PFSK-1 (cell line): Measurements from ENCODE around the gene BNC2.

Experiments
- FOXP2 ChIP-seq: optimal IDR thresholded peaks from 2 replicates; pipeline ENCODE3; 2011; ENCODE audit warnings: borderline replicate concordance, control low read depth, inconsistent platforms; ENCODE audit not compliant: insufficient read depth; ENCODE audit errors: extremely low read length, extremely low read depth
- POLR2AphosphoS5 ChIP-seq: IDR thresholded peaks from 2 replicates; pipeline ENCODE4 v1.6.1; 2012; ENCODE audit warnings: low read depth, mild to moderate bottlenecking, control low read depth, low read length, moderate library complexity
- REST ChIP-seq, 2 experiments: IDR thresholded peaks; 2 replicates each; pipeline versions ENCODE4 v1.6.1 to v1.8.0; 2011 to 2012; ENCODE audit warnings: low read depth in 2 of 2, low read length in 2 of 2, control low read depth in 1 of 2, inconsistent platforms in 1 of 2, mild to moderate bottlenecking in 1 of 2, moderate library complexity in 1 of 2; ENCODE audit not compliant: insufficient read depth in 1 of 2
- SIN3A ChIP-seq: IDR thresholded peaks from 2 replicates; pipeline ENCODE4 v1.6.1; 2012; ENCODE audit warnings: mild to moderate bottlenecking, low read length, moderate library complexity, borderline replicate concordance; ENCODE audit not compliant: insufficient read depth
- TAF1 ChIP-seq: IDR thresholded peaks from 2 replicates; pipeline ENCODE4 v1.6.1; 2012; ENCODE audit warnings: low read length, control low read depth, borderline replicate concordance; ENCODE audit not compliant: insufficient read depth

The BNC2 gene

GRCh38 chr9:16524078-16524477 lies 346.4 kb downstream of the BNC2 start:
- TF ChIP-seq SIN3A (no peak), POLR2AphosphoS5 (no peak), REST (IDR thresholded peaks at IDR 0.05; ENCODE audit: insufficient read depth in 1 of 2, low read depth in 2 of 2, low read length in 2 of 2) (no peak), FOXP2 (no peak), TAF1 (no peak)

- TF ChIP-seq SIN3A (no peak; the same call in 1 of the 2 replicates), POLR2AphosphoS5 (no peak), TAF1 (no peak), FOXP2 (no peak), REST (IDR thresholded peaks at IDR 0.05; ENCODE audit: insufficient read depth in 1 of 2, low read depth in 2 of 2, low read length in 2 of 2) (no peak)
These were observed 348.5 kb downstream of the BNC2 start for GRCh38 chr9:16521868-16522411.

GRCh38 chr9:16519001-16519400 lies 351.5 kb downstream of the BNC2 start:
- no peak for TF ChIP-seq TAF1
- TF ChIP-seq POLR2AphosphoS5, result no peak
- TF ChIP-seq FOXP2, result no peak
- no peak for TF ChIP-seq SIN3A
- TF ChIP-seq REST (IDR thresholded peaks at IDR 0.05; ENCODE audit: insufficient read depth in 1 of 2, low read depth in 2 of 2, low read length in 2 of 2), result no peak

GRCh38 chr9:16516891-16517290 lies 353.6 kb downstream of the BNC2 start:
- TF ChIP-seq SIN3A (no peak), POLR2AphosphoS5 (no peak), REST (IDR thresholded peaks at IDR 0.05; ENCODE audit: insufficient read depth in 1 of 2, low read depth in 2 of 2, low read length in 2 of 2) (no peak), TAF1 (no peak), FOXP2 (no peak)
